HCT116 (cell line): ENCODE data around the gene LRRC53.

Source experiments
- CTCF ChIP-seq, 3 experiments: fragments of 200-600 bp in 1 of 3; sonication (generic) in 1 of 3; IDR thresholded peaks in 2 of 3; conservative IDR thresholded peaks in 1 of 3; 2 replicates each; pipeline ENCODE4 v1.5.1; 2012 to 2017; ENCODE audit warnings: low read depth in 2 of 3, low read length in 2 of 3, antibody characterized with exemption in 1 of 3, borderline replicate concordance in 1 of 3, control low read depth in 1 of 3, mild to moderate bottlenecking in 1 of 3, mixed read lengths in 1 of 3, mixed run types in 1 of 3, moderate library complexity in 1 of 3; ENCODE audit not compliant: insufficient read depth in 1 of 3
- EZH2 ChIP-seq: fragments of 200-600 bp; sonication (generic); IDR thresholded peaks from 2 replicates; pipeline ENCODE4 v1.6.1; 2017; ENCODE audit warnings: antibody characterized with exemption, mixed run types
- POLR2A ChIP-seq: IDR thresholded peaks from 2 replicates; pipeline ENCODE4 v1.7.0; 2011; ENCODE audit warnings: borderline replicate concordance; ENCODE audit not compliant: insufficient read depth, insufficient read length; ENCODE audit errors: extremely low read depth
- POLR2AphosphoS5 ChIP-seq: IDR thresholded peaks from 2 replicates; pipeline ENCODE4 v1.6.1; 2011; ENCODE audit warnings: mild to moderate bottlenecking, low read depth, low read length, moderate library complexity
- RAD21 ChIP-seq: IDR thresholded peaks from 2 replicates; pipeline ENCODE4 v1.6.1; 2012; ENCODE audit warnings: low read depth, mild to moderate bottlenecking

- TF ChIP-seq POLR2AphosphoS5: no peak
- no peak for TF ChIP-seq CTCF (IDR thresholded peaks at IDR 0.05 in 2 of 3, conservative IDR thresholded peaks at IDR 0.05 in 1 of 3; ENCODE audit: borderline replicate concordance in 1 of 3, insufficient read depth in 1 of 3, low read depth in 2 of 3, low read length in 2 of 3)
- TF ChIP-seq POLR2A: no peak
- TF ChIP-seq RAD21: no peak
- TF ChIP-seq EZH2: no peak
Measured at GRCh38 chr1:74420467-74420866, 91.9 kb downstream of the LRRC53 start.
